SK-N-SH (cell line): ENCODE results near the gene NTRK3. TPM values are rescaled to one million over a fixed set of nuclear protein-coding genes. Genes with fewer than 3 reads are reported as not detected.

Source experiments
- CTCF ChIA-PET: fragments of 300-600, 350-600 bp; formaldehyde crosslinking; extraction: SDS; loops from one replicate; lab custom pipeline; 2021; lab: Yijun Ruan, JAX
- POLR2A ChIA-PET: fragments of 350-600 bp; sonication (Branson Sonifier 250); formaldehyde crosslinking; extraction: SDS; loops from one replicate; lab custom pipeline; 2020; ENCODE audit warnings: antibody characterized with exemption, inconsistent platforms; lab: Yijun Ruan, JAX
- DNase-seq: peaks from one replicate; pipeline ENCODE4 v3.0.0; 2012
- H2AFZ ChIP-seq: fragments of 200-600 bp; sonication (generic); 2 replicates; pipeline ENCODE4 v1.8.1; 2016; ENCODE audit warnings: antibody characterized with exemption, mild to moderate bottlenecking, low read depth
- H3F3A ChIP-seq: fragments of 200-600 bp; sonication (generic); replicated peaks from 2 replicates; pipeline ENCODE3; 2016; ENCODE audit warnings: antibody characterized with exemption, mild to moderate bottlenecking; ENCODE audit not compliant: insufficient read depth
- H3K27ac ChIP-seq, 2 experiments: fragments of 200-500 bp in 1 of 2; fragments of 200-600 bp in 1 of 2; sonication (Bioruptor generic) in 1 of 2; sonication (generic), shearing (Covaris generic) in 1 of 2; 2 replicates each; pipeline versions ENCODE4 v1.5.1 to v1.6.1; 2014 to 2016; ENCODE audit warnings: low read depth in 2 of 2, inconsistent platforms in 1 of 2, low read length in 1 of 2, mild to moderate bottlenecking in 1 of 2, mixed read lengths in 1 of 2
- H3K27me3 ChIP-seq: fragments of 200-600 bp; sonication (generic), shearing (Covaris generic); 2 replicates; pipeline ENCODE4 v1.6.1; 2016; ENCODE audit warnings: mixed run types; ENCODE audit not compliant: insufficient read depth
- H3K36me3 ChIP-seq, 2 experiments: fragments of 200-500 bp in 1 of 2; fragments of 200-600 bp in 1 of 2; sonication (Bioruptor generic) in 1 of 2; sonication (generic) in 1 of 2; replicated peaks in 1 of 2; 2 replicates each; pipeline versions ENCODE3 to v1.5.1; 2014 to 2016; ENCODE audit warnings: low read length in 1 of 2, mild to moderate bottlenecking in 1 of 2; ENCODE audit not compliant: insufficient read depth in 2 of 2, control insufficient read depth in 1 of 2
- H3K4me1 ChIP-seq, 2 experiments: fragments of 200-500 bp in 1 of 2; fragments of 200-600 bp in 1 of 2; sonication (Bioruptor generic) in 1 of 2; sonication (generic), shearing (Covaris generic) in 1 of 2; 2 replicates each; pipeline versions ENCODE4 v1.5.1 to v1.6.1; 2014 to 2016; ENCODE audit warnings: low read depth in 1 of 2, low read length in 1 of 2, mixed run types in 1 of 2; ENCODE audit not compliant: insufficient read depth in 2 of 2, control insufficient read depth in 1 of 2
- H3K4me2 ChIP-seq: fragments of 200-600 bp; sonication (generic), shearing (Covaris generic); 2 replicates; pipeline ENCODE4 v1.6.1; 2017; ENCODE audit warnings: mixed run types
- H3K4me3 ChIP-seq, 2 experiments: fragments of 200-500 bp in 1 of 2; fragments of 200-600 bp in 1 of 2; sonication (Bioruptor generic) in 1 of 2; sonication (generic), shearing (Covaris generic) in 1 of 2; 2 replicates each; pipeline versions ENCODE4 v1.5.1 to v1.8.1; 2014 to 2016; ENCODE audit warnings: low read depth in 2 of 2, inconsistent platforms in 1 of 2, low read length in 1 of 2, mild to moderate bottlenecking in 1 of 2, mixed read lengths in 1 of 2, moderate library complexity in 1 of 2
- H3K79me2 ChIP-seq: fragments of 200-600 bp; sonication (generic); 2 replicates; pipeline ENCODE4 v1.8.1; 2017; ENCODE audit warnings: mild to moderate bottlenecking; ENCODE audit not compliant: insufficient read depth
- H3K9ac ChIP-seq: fragments of 200-600 bp; sonication (generic); 2 replicates; pipeline ENCODE4 v1.6.1; 2017; ENCODE audit warnings: mixed run types
- H3K9me2 ChIP-seq: fragments of 200-600 bp; sonication (generic); 2 replicates; pipeline ENCODE4 v1.6.1; 2017; ENCODE audit warnings: mixed run types
- H3K9me3 ChIP-seq: fragments of 200-600 bp; sonication (generic); 2 replicates; pipeline ENCODE4 v1.6.1; 2017; ENCODE audit warnings: mixed run types, mild to moderate bottlenecking, moderate library complexity
- H4K20me1 ChIP-seq: fragments of 200-600 bp; sonication (generic); 2 replicates; pipeline ENCODE4 v1.6.1; 2017; ENCODE audit warnings: mild to moderate bottlenecking, mixed run types; ENCODE audit not compliant: insufficient read depth
- ELF1 ChIP-seq: IDR thresholded peaks from 2 replicates; pipeline ENCODE4 v1.4.0; 2012
- EP300 ChIP-seq, 2 experiments: IDR thresholded peaks; 2 replicates each; pipeline versions ENCODE4 v1.4.0 to v1.6.1; 2012; ENCODE audit warnings: borderline replicate concordance in 1 of 2, low read depth in 1 of 2, low read length in 1 of 2
- FOXM1 ChIP-seq: IDR thresholded peaks from 2 replicates; pipeline ENCODE4 v1.4.0; 2012; ENCODE audit warnings: low read depth, mild to moderate bottlenecking
- GABPA ChIP-seq: IDR thresholded peaks from 2 replicates; pipeline ENCODE4 v1.4.0; 2012; ENCODE audit warnings: low read depth, mild to moderate bottlenecking
- MAX ChIP-seq: IDR thresholded peaks from 2 replicates; pipeline ENCODE4 v1.4.0; 2012; ENCODE audit warnings: low read depth
- MEF2A ChIP-seq: IDR thresholded peaks from 2 replicates; pipeline ENCODE4 v1.4.0; 2012; ENCODE audit warnings: low read depth, borderline replicate concordance
- MXI1 ChIP-seq: IDR thresholded peaks from 2 replicates; pipeline ENCODE4 v1.6.1; 2012; ENCODE audit warnings: mild to moderate bottlenecking, low read depth, low read length, improper control_type of control experiment
- NRF1 ChIP-seq: IDR thresholded peaks from 2 replicates; pipeline ENCODE4 v1.6.1; 2012; ENCODE audit warnings: low read depth, mild to moderate bottlenecking, low read length
- RAD21 ChIP-seq: IDR thresholded peaks from 2 replicates; pipeline ENCODE4 v1.6.1; 2012; ENCODE audit warnings: mild to moderate bottlenecking, low read length
- REST ChIP-seq: IDR thresholded peaks from 2 replicates; pipeline ENCODE4 v1.6.1; 2012; ENCODE audit warnings: mild to moderate bottlenecking, low read depth, low read length, moderate library complexity
- RXRA ChIP-seq: IDR thresholded peaks from 2 replicates; pipeline ENCODE4 v1.4.0; 2012; ENCODE audit warnings: low read depth, mild to moderate bottlenecking, borderline replicate concordance
- SIN3A ChIP-seq: IDR thresholded peaks from 2 replicates; pipeline ENCODE4 v1.6.1; 2012; ENCODE audit warnings: low read depth, mild to moderate bottlenecking, low read length, moderate library complexity, borderline replicate concordance
- SMC3 ChIP-seq: IDR thresholded peaks from 2 replicates; pipeline ENCODE4 v1.6.1; 2012; ENCODE audit warnings: low read depth, low read length, improper control_type of control experiment
- TEAD4 ChIP-seq: IDR thresholded peaks from 2 replicates; pipeline ENCODE4 v1.4.0; 2012; ENCODE audit warnings: mild to moderate bottlenecking, borderline replicate concordance; ENCODE audit not compliant: insufficient read depth
- USF1 ChIP-seq: IDR thresholded peaks from 2 replicates; pipeline ENCODE4 v1.4.0; 2012; ENCODE audit warnings: low read depth, borderline replicate concordance
- YY1 ChIP-seq: IDR thresholded peaks from 2 replicates; pipeline ENCODE4 v1.4.0; 2012; ENCODE audit warnings: low read depth, mild to moderate bottlenecking
- WGBS: methylation state at CpG from one replicate; pipeline ENCODE4 v1.1.6; 2017; ENCODE audit warnings: low lambda C conversion rate; 5-methylcytosine and 5-hydroxymethylcytosine counted together
- polyA plus RNA-seq, 3 experiments: library from polyadenylated mRNA; depleted of rRNA; stranded (reverse); fragments of >200 nt; gene quantifications; 2 replicates each; pipeline ENCODE4 v1.2.3, GENCODE V29; 2012
- TF ChIP-seq, protein P1 (sequence below): IDR thresholded peaks from 2 replicates; pipeline ENCODE4; 2012
- TF ChIP-seq, protein P2 (sequence below): fragments of 150-350 bp; IDR thresholded peaks from 2 replicates; pipeline ENCODE4 v1.6.1; 2017; ENCODE audit warnings: antibody characterized with exemption, low read length, low read depth, borderline replicate concordance
- TF ChIP-seq, protein P3 (sequence below): fragments of 150-350 bp; IDR thresholded peaks from 2 replicates; pipeline ENCODE4 v1.6.1; 2016; ENCODE audit warnings: mild to moderate bottlenecking, low read depth, low read length

NTRK3 gene
- polyA plus RNA-seq, 1 of the 3 experiments (the other 2 are of a cell fraction), result 2.6 TPM

GRCh38 chr15:87873516-87873915, 383.0 kb downstream of the NTRK3 start:
- 74% methylated on average over 8 of the region's 8 CpGs for WGBS
- TF ChIP-seq RXRA (no peak), TEAD4 (no peak), NRF1 (no peak), MEF2A (no peak), EP300 (IDR thresholded peaks at IDR 0.05; ENCODE audit: borderline replicate concordance in 1 of 2, low read depth in 1 of 2, low read length in 1 of 2) (no peak), MAX (no peak), GABPA (no peak), RAD21 (no peak), USF1 (no peak), SIN3A (no peak), MXI1 (no peak), FOXM1 (no peak), ELF1 (no peak), REST (no peak), YY1 (no peak), SMC3 (no peak)
- TF ChIP-seq, protein P1, sequence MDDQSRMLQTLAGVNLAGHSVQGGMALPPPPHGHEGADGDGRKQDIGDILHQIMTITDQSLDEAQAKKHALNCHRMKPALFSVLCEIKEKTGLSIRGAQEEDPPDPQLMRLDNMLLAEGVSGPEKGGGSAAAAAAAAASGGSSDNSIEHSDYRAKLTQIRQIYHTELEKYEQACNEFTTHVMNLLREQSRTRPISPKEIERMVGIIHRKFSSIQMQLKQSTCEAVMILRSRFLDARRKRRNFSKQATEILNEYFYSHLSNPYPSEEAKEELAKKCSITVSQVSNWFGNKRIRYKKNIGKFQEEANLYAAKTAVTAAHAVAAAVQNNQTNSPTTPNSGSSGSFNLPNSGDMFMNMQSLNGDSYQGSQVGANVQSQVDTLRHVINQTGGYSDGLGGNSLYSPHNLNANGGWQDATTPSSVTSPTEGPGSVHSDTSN, result no peak
- TF ChIP-seq, protein P2, sequence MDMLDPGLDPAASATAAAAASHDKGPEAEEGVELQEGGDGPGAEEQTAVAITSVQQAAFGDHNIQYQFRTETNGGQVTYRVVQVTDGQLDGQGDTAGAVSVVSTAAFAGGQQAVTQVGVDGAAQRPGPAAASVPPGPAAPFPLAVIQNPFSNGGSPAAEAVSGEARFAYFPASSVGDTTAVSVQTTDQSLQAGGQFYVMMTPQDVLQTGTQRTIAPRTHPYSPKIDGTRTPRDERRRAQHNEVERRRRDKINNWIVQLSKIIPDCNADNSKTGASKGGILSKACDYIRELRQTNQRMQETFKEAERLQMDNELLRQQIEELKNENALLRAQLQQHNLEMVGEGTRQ, result no peak
- TF ChIP-seq, protein P3, sequence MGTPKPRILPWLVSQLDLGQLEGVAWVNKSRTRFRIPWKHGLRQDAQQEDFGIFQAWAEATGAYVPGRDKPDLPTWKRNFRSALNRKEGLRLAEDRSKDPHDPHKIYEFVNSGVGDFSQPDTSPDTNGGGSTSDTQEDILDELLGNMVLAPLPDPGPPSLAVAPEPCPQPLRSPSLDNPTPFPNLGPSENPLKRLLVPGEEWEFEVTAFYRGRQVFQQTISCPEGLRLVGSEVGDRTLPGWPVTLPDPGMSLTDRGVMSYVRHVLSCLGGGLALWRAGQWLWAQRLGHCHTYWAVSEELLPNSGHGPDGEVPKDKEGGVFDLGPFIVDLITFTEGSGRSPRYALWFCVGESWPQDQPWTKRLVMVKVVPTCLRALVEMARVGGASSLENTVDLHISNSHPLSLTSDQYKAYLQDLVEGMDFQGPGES, result no peak
- TF ChIP-seq, all 33 proteins: peak for 0
- H3K27me3 ChIP-seq, result no peaks in the 10 kb centered on the region
- ChIA-PET CTCF (interaction anchor here (1.0 to 1.4 kb wide), 2 partner anchors 17 to 25 kb away, joined by 3 read pairs; no protein-coding TSS in a partner anchor), POLR2A (no interaction called here)
- H3K9me2 ChIP-seq, result no peaks in the 10 kb centered on the region
- peaks cover 19 to 30% of the 10 kb centered on the region in 2 experiments for H3K4me1 ChIP-seq
- no peak overlapping the region for H3K4me2 ChIP-seq
- no peak overlapping the region for H3K9ac ChIP-seq
- H3K4me3 ChIP-seq, result no peak overlapping the region
- no peaks in the 10 kb centered on the region for H3K36me3 ChIP-seq
- H3K79me2 ChIP-seq, result no peaks in the 10 kb centered on the region
- H3K27ac ChIP-seq, result no peak overlapping the region
- no peaks in the 10 kb centered on the region for H3K9me3 ChIP-seq
- no peak for DNase-seq
- H2AFZ ChIP-seq, result no peak overlapping the region
- peaks cover 23% of the 10 kb centered on the region for H3F3A ChIP-seq
- H4K20me1 ChIP-seq, result no peaks in the 10 kb centered on the region
